Esophagus muscularis mucosa (tissue), 4 donors: ENCODE results near the gene PLP2.

Experiments
- CTCF ChIP-seq, 3 experiments: fragments of 200-600 bp in 2 of 3; fragments of 450-650 bp in 1 of 3; sonication (generic) in 2 of 3; IDR thresholded peaks; one replicate each; pipeline ENCODE4 v1.5.1; 2017 to 2019; ENCODE audit warnings: antibody characterized with exemption in 3 of 3, mild to moderate bottlenecking in 2 of 3, moderate library complexity in 1 of 3
- EP300 ChIP-seq: sonication (generic); formaldehyde crosslinking; IDR thresholded peaks from one replicate; pipeline ENCODE4 v1.6.1; 2017; ENCODE audit warnings: antibody characterized with exemption
- POLR2A ChIP-seq: fragments of 450-650 bp; IDR thresholded peaks from one replicate; pipeline ENCODE4 v1.6.1; 2017; ENCODE audit warnings: antibody characterized with exemption, moderate library complexity, mild to moderate bottlenecking, low read depth
- POLR2AphosphoS5 ChIP-seq, 2 donors: sonication (generic); formaldehyde crosslinking; IDR thresholded peaks; one replicate each; pipeline ENCODE4 v1.6.1; 2017; ENCODE audit warnings: antibody characterized with exemption in 2 of 2

GRCh38 chrX:49162620-49163019 is 9.1 kb upstream of the PLP2 start, which contains the start of gene MAGIX:
- no peak for TF ChIP-seq CTCF (IDR thresholded peaks at IDR 0.05)
- TF ChIP-seq EP300: no peak
- no peak for TF ChIP-seq POLR2AphosphoS5 (IDR thresholded peaks at IDR 0.05)
- TF ChIP-seq POLR2A: no peak
